Renal cortical epithelial cell (primary cell): ENCODE results near the gene DUT. TPM values are rescaled to one million over a fixed set of nuclear protein-coding genes. Genes with fewer than 3 reads are reported as not detected.
"Not testable (repeated sequence)": the region's sequence is repeated elsewhere in the genome, so short reads cannot be mapped to it uniquely, and the experiment has no call there.

Experiments used
- DNase-seq: peaks from one replicate; pipeline ENCODE4 v3.0.0-alpha.2; 2011; ENCODE audit warnings: low read depth
- total RNA-seq: library from RNA; depleted of rRNA; stranded (reverse); fragments of >200 nt; gene quantifications from 2 replicates; pipeline ENCODE4 v1.2.3, GENCODE V29; 2014

The DUT gene
- total RNA-seq: 48.2 and 61.3 TPM in 2 replicates

- DNase-seq: peak; percentile 51
Measured at GRCh38 chr15:48330855-48331795, at the start of gene DUT. Gene DUT, plus strand, starts transcription at chr15:48331429. Its CDS starts 87 bp downstream, at chr15:48331516.

DNA sequence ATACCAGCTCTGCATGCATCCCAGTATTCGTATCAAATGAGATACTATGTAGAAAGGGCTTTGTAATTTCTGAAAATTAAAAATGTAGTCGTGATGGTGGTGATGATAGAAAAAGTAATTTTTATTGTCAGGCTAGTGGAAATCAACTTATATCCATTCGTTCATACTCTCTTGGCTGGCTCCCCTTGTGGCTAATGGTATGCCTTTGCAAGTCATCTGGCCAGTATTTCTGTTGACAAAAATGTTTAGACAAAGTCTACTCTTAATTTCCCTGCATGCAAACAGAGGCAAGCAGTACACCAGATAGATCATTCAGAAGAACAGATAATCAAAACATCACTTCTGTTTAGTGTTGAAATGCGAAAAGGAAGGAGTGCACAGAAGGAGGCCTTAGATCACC is 49.6 kb upstream of the DUT start:
- DNase-seq: no peak

- DNase-seq: no peak
Measured at GRCh38 chr15:48282216-48282615, 49.0 kb upstream of the DUT start.

GRCh38 chr15:48283396-48284145 is 47.7 kb upstream of the DUT start:
- DNase-seq: no peak

DNA sequence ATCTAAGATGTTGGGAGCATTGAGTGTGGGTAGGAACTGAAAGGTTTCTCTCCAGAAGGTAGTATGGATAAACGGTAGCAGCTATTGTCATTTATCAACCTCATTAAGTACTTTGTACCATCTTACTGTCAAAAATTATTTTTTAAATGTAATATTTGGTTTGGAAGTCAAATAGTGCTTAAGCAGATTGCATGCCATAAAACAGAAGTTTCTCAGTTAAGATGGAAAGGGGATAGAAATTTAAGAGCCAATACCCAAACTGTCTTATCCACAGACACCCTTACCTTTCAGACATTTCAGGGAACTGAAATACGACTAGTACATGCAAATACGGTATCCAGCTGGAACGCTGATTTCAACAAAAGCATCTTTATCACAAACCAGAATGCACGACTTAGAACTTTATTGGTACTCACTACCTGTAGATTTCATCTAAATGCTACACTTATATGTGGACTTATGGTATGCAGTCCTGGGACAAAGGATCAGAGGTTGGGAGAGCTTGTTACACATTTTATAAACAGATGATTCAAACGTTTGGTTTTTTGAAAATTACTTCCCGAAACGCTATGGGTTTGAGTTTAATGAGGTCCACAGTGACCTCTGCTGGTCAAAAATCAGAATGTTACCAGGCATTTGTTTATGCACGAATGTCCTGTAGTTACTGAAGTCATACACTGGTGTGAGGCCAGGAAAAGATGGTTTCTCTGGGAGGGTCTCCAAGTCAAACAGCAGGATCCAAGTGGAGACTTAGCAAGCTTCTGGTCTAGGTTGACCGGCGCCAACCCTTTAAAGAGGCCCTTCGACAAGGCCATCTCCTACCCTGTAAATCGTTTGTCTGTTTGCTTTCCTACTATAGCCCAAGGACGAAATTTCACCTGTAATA is 45.7 kb upstream of the DUT start:
- DNase-seq: peak; percentile 87

GRCh38 chr15:48289628-48290027 is 41.6 kb upstream of the DUT start:
- DNase-seq: peak; percentile 1

DNA sequence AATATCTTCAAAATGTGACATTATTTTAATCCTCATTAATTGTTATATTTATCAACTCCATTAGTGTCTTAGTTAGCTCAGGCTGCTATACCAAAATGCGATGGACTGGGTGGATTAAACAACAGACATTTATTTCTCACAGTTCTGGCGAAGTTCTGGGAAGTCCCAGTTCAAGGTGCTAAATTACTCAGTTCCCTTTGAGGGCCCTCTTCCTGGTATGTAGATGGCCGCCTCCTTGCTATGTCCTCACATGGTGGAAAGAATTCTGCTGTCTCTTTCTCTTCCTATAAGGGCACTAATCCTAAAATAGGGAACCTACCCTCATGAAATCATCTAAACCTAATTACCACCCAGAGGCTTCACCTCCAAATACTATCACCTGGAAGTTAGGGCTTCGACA is 38.8 kb upstream of the DUT start:
- no peak for DNase-seq

DNA sequence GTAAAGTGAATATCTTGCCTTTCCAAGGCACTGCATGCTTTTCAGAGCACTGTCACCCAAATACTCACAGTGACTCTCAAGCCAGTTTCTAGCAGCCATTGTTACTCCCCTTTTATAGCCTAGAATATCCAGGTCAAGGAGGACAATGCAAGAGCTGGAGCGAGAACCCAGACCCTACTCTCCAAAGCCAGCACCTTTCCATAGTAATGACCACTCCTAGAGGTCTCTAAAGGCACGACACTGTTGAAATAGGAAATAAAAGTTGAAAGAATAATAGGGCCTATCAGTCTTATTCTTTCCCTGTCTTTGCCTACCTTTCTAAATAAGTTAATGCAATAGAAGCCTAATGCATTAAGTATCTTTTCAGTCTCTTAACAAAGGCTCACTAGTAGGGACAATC is 33.6 kb upstream of the DUT start:
- no peak for DNase-seq

GRCh38 chr15:48298914-48299313 is 32.3 kb upstream of the DUT start:
- no peak for DNase-seq

GRCh38 chr15:48300038-48300437 is 31.2 kb upstream of the DUT start:
- DNase-seq: no peak

GRCh38 chr15:48304398-48304797 is 26.8 kb upstream of the DUT start:
- DNase-seq: no peak

GRCh38 chr15:48306639-48307038 is 24.6 kb upstream of the DUT start:
- no peak for DNase-seq

DNA sequence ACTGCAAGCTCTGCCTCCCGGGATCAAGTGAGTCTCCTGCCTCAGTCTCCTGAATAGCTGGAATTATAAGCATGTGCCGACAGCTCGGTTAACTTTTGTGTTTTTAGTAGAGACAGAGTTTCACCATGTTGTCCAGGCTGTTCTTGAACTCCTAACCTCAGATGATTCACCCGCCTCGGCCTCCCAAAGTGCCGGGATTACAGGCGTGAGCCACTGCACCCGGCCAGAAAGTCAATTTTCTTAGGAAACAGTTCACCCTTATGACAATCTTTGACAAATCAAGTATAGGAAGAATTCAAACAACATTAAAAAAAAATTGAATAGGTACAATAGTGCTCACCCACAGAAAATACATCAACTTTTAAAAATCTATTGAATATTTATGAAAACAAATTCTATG is 23.6 kb upstream of the DUT start:
- no peak for DNase-seq

DNA sequence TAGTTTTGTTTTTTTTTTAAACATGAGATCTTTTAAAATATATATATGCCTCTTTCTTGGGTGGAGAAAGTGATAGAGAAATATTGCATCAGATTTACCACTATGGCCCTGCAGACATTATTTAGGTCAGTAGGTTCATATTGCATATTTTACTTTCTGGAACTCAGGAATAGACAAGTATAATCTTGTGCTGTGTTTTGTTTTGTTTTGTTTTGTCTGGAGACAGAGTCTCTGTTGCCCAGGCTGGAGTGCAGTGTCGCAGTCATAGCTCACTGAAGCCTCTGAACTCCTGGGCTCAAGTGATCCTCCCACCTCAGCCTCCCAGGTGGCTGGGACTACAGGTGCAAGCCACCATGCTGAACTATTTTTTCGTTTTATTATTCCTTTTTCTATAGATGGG is 21.5 kb upstream of the DUT start:
- DNase-seq: no peak

- DNase-seq: no peak
Measured at GRCh38 chr15:48313216-48313615, 18.0 kb upstream of the DUT start.

DNA sequence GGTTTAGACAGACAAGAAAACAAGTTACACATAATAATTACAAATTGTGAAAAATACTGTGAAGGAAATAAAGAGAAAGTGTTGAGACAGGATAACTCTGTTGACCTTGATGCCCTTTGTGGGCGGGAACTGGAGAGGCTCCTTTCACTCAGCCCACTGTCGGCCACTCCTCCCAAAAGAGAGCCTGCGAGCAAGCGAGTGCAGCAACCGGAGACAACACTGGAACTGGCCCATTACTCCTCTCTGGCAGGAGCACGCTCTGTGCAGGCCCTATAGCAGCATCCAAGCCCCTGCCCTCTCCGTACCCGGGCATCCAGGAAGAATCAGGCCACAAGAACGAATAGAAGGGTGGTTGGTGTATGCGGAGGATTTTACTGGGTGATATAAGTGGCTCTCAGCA is 16.2 kb upstream of the DUT start:
- no peak for DNase-seq

GRCh38 chr15:48317221-48317620 is 14.0 kb upstream of the DUT start:
- peak; percentile 4 for DNase-seq

DNA sequence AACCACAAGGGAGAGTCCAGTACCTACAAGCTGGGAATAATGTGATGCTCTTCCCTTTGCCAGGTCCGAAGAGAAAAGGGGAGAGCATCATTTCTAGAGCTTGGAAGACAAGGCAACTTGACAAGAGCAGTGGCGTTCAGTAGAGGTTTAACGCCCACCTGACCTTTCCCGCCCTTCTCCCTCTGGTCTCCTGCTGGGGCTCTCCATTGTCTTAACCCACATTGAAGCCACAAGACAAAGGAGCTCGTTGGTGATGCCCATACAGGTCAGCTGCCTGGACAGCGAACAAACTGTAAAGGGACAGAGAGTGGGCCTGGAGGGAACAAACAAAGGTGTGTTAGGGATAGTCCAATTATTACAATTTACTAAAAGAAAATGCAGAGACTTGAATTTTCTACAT is 13.1 kb upstream of the DUT start:
- DNase-seq: no peak

DNA sequence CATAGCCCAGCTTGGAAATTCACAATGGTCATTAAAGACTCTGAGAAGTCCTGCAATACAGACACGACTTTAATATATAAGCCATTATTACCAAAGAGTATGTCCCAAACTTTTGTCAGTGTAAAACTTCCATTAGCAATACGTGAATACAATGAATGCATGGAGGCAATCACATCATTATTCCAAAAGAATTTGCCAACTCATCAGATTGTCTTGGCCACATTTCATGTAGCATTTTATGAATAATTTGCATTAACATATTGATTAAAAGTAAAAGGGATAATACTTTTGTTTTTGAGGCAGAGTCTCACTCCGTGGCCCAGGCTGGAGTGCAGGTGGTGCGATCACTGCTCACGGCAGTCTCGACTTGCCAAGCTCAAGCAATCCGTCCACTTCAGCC is 7.9 kb upstream of the DUT start:
- no peak for DNase-seq

DNA sequence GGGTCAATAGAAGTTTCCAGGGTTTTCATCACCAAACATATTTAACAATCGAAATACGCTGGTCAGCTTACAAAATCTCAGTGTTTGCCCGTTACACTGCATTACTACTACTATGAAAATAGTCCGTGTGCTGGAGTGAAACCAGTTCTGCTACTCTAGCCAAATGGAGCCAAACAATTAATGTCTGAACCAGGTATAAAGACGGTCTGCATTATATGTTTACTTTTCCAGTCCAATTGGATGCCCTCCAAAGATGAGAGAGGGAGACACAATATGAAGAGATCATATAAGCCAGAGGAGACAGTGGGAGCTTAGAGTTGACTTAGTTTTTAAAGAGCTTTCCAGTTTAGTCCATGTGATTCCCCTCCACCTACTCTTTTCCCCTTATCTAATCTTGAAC is 6.3 kb upstream of the DUT start:
- DNase-seq: no peak

GRCh38 chr15:48325400-48325799 is 5.8 kb upstream of the DUT start:
- DNase-seq: no peak

DNA sequence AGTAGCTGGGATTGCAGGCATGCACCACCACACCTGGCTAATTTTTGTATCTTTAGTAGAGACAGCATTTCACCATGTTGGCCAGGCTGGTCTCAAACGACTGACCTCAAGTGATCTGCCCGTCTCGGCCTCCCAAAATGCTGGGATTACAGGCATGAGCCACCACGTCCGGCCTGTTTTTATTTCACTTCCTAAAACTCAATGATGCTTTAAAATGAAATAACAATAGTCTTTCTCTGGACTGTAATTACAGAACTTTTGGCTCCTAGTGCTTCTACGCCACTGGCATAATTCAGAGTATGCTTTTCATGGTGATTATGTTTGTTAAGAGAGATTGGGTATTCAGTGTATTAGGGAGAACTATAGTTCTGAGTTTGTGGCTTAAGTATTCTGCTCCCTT is 5.0 kb upstream of the DUT start:
- not testable (repeated sequence) for DNase-seq
